ENCODE data around the gene DPAGT1.

DNA sequence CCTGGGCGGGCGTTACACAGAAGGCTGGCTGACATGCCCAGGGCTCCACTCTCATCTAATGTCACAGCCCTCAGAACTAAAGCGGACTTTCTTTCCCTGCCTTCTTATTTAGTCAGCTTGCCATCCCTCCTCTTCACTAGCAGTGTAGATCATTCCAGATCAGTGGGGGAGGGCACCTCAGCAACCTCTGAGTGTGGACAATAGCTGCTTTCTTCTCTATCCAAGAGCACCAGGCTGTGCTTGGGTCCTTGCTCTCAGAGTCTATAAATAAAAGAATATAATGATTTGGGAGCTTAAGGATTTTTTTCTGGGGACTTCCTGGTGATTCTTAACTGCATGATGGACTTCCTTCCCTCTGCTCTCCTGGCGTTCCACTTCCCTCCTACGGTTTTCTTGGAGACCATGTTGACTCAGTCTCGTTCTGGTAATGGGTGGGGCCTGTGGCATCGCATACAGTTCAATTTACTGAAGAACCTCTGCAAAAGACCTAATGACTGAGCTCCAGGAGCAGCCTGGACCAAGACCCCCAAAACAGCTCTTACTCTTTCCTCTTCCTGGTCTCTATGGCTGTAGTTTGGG, 19.9 kb downstream of the DPAGT1 start:
- TF ChIP-seq CTCF (conservative IDR thresholded peaks at IDR 0.05; ENCODE audit: low read depth in 2 of 2), result no peak
- TF ChIP-seq EZH2 (IDR thresholded peaks at IDR 0.05; ENCODE audit: low read depth, unreplicated experiment), result no peak
- no peak for TF ChIP-seq CREB1 (CRISPR knock-in tag; IDR thresholded peaks at IDR 0.05; ENCODE audit: low read depth)
- TF ChIP-seq POLR2AphosphoS5 (IDR thresholded peaks at IDR 0.05; ENCODE audit: low read depth), result no peak
- TF ChIP-seq REST (IDR thresholded peaks at IDR 0.05; ENCODE audit: unreplicated experiment), result no peak
- TF ChIP-seq EZH2phosphoT487 (IDR thresholded peaks at IDR 0.05; ENCODE audit: unreplicated experiment), result no peak
- no peak for TF ChIP-seq NANOG (IDR thresholded peaks at IDR 0.05; ENCODE audit: borderline replicate concordance)
- no peak for TF ChIP-seq ZNF114 (CRISPR knock-in tag; IDR thresholded peaks at IDR 0.05)
- TF ChIP-seq JUNB (IDR thresholded peaks at IDR 0.05; ENCODE audit: unreplicated experiment), result no peak
- TF ChIP-seq, protein P1, sequence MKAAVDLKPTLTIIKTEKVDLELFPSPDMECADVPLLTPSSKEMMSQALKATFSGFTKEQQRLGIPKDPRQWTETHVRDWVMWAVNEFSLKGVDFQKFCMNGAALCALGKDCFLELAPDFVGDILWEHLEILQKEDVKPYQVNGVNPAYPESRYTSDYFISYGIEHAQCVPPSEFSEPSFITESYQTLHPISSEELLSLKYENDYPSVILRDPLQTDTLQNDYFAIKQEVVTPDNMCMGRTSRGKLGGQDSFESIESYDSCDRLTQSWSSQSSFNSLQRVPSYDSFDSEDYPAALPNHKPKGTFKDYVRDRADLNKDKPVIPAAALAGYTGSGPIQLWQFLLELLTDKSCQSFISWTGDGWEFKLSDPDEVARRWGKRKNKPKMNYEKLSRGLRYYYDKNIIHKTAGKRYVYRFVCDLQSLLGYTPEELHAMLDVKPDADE (IDR thresholded peaks at IDR 0.05), result no peak
- TF ChIP-seq STAT1 (IDR thresholded peaks at IDR 0.05; ENCODE audit: unreplicated experiment), result no peak
- TF ChIP-seq, protein P2, sequence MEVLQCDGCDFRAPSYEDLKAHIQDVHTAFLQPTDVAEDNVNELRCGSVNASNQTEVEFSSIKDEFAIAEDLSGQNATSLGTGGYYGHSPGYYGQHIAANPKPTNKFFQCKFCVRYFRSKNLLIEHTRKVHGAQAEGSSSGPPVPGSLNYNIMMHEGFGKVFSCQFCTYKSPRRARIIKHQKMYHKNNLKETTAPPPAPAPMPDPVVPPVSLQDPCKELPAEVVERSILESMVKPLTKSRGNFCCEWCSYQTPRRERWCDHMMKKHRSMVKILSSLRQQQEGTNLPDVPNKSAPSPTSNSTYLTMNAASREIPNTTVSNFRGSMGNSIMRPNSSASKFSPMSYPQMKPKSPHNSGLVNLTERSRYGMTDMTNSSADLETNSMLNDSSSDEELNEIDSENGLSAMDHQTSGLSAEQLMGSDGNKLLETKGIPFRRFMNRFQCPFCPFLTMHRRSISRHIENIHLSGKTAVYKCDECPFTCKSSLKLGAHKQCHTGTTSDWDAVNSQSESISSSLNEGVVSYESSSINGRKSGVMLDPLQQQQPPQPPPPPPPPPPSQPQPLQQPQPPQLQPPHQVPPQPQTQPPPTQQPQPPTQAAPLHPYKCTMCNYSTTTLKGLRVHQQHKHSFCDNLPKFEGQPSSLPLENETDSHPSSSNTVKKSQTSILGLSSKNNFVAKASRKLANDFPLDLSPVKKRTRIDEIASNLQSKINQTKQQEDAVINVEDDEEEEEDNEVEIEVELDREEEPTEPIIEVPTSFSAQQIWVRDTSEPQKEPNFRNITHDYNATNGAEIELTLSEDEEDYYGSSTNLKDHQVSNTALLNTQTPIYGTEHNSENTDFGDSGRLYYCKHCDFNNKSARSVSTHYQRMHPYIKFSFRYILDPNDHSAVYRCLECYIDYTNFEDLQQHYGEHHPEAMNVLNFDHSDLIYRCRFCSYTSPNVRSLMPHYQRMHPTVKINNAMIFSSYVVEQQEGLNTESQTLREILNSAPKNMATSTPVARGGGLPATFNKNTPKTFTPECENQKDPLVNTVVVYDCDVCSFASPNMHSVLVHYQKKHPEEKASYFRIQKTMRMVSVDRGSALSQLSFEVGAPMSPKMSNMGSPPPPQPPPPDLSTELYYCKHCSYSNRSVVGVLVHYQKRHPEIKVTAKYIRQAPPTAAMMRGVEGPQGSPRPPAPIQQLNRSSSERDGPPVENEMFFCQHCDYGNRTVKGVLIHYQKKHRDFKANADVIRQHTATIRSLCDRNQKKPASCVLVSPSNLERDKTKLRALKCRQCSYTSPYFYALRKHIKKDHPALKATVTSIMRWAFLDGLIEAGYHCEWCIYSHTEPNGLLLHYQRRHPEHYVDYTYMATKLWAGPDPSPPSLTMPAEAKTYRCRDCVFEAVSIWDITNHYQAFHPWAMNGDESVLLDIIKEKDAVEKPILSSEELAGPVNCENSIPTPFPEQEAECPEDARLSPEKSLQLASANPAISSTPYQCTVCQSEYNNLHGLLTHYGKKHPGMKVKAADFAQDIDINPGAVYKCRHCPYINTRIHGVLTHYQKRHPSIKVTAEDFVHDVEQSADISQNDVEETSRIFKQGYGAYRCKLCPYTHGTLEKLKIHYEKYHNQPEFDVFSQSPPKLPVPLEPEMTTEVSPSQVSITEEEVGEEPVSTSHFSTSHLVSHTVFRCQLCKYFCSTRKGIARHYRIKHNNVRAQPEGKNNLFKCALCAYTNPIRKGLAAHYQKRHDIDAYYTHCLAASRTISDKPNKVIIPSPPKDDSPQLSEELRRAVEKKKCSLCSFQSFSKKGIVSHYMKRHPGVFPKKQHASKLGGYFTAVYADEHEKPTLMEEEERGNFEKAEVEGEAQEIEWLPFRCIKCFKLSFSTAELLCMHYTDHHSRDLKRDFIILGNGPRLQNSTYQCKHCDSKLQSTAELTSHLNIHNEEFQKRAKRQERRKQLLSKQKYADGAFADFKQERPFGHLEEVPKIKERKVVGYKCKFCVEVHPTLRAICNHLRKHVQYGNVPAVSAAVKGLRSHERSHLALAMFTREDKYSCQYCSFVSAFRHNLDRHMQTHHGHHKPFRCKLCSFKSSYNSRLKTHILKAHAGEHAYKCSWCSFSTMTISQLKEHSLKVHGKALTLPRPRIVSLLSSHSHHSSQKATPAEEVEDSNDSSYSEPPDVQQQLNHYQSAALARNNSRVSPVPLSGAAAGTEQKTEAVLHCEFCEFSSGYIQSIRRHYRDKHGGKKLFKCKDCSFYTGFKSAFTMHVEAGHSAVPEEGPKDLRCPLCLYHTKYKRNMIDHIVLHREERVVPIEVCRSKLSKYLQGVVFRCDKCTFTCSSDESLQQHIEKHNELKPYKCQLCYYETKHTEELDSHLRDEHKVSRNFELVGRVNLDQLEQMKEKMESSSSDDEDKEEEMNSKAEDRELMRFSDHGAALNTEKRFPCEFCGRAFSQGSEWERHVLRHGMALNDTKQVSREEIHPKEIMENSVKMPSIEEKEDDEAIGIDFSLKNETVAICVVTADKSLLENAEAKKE (CRISPR knock-in tag; IDR thresholded peaks at IDR 0.05), result no peak
- no peak for TF ChIP-seq ZNF331 (CRISPR knock-in tag; IDR thresholded peaks at IDR 0.05; ENCODE audit: low read depth)

All from GM23338 (cell line).